ENCODE results near the gene CABLES1.

DNA sequence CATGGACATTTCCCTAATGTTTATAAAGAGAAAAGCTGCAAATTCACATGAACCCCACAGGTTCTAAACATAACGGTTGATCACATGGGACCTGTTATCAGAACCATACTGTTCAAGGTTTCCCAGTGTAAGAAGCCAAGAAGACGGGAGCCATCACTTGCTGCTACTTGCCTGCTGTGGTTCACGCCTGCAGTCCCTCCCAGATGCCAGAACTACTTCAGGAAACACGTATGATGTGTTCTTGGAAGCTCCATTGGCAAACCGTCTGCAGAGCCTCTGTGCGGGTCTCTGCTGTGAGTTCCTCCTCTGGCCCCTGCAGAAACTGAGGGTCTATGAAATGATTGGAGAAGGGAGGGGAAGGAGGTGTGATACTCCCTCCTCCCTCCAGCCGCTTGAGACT is 75.2 kb downstream of the CABLES1 start:
- TF ChIP-seq ZNF155 (tag by site-specific recombination; IDR thresholded peaks at IDR 0.05): no peak
- no peak for TF ChIP-seq ZBTB7A (tag by site-specific recombination; IDR thresholded peaks at IDR 0.05; ENCODE audit: low read depth)
- TF ChIP-seq, protein P1, sequence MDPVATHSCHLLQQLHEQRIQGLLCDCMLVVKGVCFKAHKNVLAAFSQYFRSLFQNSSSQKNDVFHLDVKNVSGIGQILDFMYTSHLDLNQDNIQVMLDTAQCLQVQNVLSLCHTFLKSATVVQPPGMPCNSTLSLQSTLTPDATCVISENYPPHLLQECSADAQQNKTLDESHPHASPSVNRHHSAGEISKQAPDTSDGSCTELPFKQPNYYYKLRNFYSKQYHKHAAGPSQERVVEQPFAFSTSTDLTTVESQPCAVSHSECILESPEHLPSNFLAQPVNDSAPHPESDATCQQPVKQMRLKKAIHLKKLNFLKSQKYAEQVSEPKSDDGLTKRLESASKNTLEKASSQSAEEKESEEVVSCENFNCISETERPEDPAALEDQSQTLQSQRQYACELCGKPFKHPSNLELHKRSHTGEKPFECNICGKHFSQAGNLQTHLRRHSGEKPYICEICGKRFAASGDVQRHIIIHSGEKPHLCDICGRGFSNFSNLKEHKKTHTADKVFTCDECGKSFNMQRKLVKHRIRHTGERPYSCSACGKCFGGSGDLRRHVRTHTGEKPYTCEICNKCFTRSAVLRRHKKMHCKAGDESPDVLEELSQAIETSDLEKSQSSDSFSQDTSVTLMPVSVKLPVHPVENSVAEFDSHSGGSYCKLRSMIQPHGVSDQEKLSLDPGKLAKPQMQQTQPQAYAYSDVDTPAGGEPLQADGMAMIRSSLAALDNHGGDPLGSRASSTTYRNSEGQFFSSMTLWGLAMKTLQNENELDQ (tag by site-specific recombination; IDR thresholded peaks at IDR 0.05; ENCODE audit: low read depth): no peak
- TF ChIP-seq, protein P2, sequence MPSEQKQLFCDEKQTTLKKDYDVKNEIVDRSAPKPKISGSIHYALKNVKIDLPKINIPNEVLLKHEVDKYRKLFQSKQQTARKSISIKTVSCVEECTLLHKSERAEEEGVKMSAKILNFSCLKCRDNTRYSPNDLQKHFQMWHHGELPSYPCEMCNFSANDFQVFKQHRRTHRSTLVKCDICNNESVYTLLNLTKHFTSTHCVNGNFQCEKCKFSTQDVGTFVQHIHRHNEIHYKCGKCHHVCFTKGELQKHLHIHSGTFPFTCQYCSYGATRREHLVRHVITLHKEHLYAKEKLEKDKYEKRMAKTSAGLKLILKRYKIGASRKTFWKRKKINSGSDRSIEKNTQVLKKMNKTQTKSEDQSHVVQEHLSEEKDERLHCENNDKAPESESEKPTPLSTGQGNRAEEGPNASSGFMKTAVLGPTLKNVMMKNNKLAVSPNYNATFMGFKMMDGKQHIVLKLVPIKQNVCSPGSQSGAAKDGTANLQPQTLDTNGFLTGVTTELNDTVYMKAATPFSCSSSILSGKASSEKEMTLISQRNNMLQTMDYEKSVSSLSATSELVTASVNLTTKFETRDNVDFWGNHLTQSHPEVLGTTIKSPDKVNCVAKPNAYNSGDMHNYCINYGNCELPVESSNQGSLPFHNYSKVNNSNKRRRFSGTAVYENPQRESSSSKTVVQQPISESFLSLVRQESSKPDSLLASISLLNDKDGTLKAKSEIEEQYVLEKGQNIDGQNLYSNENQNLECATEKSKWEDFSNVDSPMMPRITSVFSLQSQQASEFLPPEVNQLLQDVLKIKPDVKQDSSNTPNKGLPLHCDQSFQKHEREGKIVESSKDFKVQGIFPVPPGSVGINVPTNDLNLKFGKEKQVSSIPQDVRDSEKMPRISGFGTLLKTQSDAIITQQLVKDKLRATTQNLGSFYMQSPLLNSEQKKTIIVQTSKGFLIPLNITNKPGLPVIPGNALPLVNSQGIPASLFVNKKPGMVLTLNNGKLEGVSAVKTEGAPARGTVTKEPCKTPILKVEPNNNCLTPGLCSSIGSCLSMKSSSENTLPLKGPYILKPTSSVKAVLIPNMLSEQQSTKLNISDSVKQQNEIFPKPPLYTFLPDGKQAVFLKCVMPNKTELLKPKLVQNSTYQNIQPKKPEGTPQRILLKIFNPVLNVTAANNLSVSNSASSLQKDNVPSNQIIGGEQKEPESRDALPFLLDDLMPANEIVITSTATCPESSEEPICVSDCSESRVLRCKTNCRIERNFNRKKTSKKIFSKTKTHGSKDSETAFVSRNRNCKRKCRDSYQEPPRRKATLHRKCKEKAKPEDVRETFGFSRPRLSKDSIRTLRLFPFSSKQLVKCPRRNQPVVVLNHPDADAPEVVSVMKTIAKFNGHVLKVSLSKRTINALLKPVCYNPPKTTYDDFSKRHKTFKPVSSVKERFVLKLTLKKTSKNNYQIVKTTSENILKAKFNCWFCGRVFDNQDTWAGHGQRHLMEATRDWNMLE (tag by site-specific recombination; conservative IDR thresholded peaks at IDR 0.05; ENCODE audit: low read depth): no peak
- TF ChIP-seq, protein P3, sequence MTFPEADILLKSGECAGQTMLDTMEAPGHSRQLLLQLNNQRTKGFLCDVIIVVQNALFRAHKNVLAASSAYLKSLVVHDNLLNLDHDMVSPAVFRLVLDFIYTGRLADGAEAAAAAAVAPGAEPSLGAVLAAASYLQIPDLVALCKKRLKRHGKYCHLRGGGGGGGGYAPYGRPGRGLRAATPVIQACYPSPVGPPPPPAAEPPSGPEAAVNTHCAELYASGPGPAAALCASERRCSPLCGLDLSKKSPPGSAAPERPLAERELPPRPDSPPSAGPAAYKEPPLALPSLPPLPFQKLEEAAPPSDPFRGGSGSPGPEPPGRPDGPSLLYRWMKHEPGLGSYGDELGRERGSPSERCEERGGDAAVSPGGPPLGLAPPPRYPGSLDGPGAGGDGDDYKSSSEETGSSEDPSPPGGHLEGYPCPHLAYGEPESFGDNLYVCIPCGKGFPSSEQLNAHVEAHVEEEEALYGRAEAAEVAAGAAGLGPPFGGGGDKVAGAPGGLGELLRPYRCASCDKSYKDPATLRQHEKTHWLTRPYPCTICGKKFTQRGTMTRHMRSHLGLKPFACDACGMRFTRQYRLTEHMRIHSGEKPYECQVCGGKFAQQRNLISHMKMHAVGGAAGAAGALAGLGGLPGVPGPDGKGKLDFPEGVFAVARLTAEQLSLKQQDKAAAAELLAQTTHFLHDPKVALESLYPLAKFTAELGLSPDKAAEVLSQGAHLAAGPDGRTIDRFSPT (tag by site-specific recombination; IDR thresholded peaks at IDR 0.05): no peak
- no peak for TF ChIP-seq TRIM28 (IDR thresholded peaks at IDR 0.05; ENCODE audit: borderline replicate concordance, low read length)
- TF ChIP-seq, protein P4, sequence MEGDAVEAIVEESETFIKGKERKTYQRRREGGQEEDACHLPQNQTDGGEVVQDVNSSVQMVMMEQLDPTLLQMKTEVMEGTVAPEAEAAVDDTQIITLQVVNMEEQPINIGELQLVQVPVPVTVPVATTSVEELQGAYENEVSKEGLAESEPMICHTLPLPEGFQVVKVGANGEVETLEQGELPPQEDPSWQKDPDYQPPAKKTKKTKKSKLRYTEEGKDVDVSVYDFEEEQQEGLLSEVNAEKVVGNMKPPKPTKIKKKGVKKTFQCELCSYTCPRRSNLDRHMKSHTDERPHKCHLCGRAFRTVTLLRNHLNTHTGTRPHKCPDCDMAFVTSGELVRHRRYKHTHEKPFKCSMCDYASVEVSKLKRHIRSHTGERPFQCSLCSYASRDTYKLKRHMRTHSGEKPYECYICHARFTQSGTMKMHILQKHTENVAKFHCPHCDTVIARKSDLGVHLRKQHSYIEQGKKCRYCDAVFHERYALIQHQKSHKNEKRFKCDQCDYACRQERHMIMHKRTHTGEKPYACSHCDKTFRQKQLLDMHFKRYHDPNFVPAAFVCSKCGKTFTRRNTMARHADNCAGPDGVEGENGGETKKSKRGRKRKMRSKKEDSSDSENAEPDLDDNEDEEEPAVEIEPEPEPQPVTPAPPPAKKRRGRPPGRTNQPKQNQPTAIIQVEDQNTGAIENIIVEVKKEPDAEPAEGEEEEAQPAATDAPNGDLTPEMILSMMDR (tag by site-specific recombination; IDR thresholded peaks at IDR 0.05): no peak
- no peak for TF ChIP-seq ZNF121 (tag by site-specific recombination; IDR thresholded peaks at IDR 0.05)
- TF ChIP-seq ZNF114 (tag by site-specific recombination; IDR thresholded peaks at IDR 0.05): no peak
- no peak for TF ChIP-seq ZNF660 (tag by site-specific recombination; IDR thresholded peaks at IDR 0.05)
- TF ChIP-seq ZNF639 (tag by site-specific recombination; IDR thresholded peaks at IDR 0.05): no peak
- no peak for TF ChIP-seq ZFP41 (tag by site-specific recombination; IDR thresholded peaks at IDR 0.05; ENCODE audit: borderline replicate concordance)
- no peak for TF ChIP-seq SP2 (tag by site-specific recombination; IDR thresholded peaks at IDR 0.05)
